H1 (cell line): ENCODE data around the gene LCOR. TPM values are rescaled to one million over a fixed set of nuclear protein-coding genes. Genes with fewer than 3 reads are reported as not detected.

Source experiments
- CTCF ChIA-PET: fragments of 300-600 bp; sonication (Branson Sonifier 250); formaldehyde crosslinking; loops from one replicate; lab custom pipeline; 2021; ENCODE audit not compliant: partially characterized antibody; lab: Charles Lee
- POLR2A ChIA-PET: fragments of 300-600 bp; sonication (Branson Sonifier 250); formaldehyde crosslinking; loops from one replicate; lab custom pipeline; 2021; ENCODE audit warnings: inconsistent platforms; ENCODE audit not compliant: partially characterized antibody; lab: Charles Lee
- DNase-seq, 2 experiments: peaks; one replicate each; pipeline versions ENCODE4 v3.0.0 to v3.0.0-alpha.2; 2010 to 2022; ENCODE audit warnings: low spot score in 2 of 2, low read depth in 1 of 2, mixed read lengths in 1 of 2
- FAIRE-seq: peaks from 2 replicates; lab custom pipeline; 2011; peaks lifted over from hg19 to GRCh38; lab: Jason Lieb, UNC
- H2AFZ ChIP-seq: 2 replicates; pipeline ENCODE4 v1.8.1; 2012; ENCODE audit warnings: low read length, inconsistent platforms
- H2AK5ac ChIP-seq: 2 replicates; pipeline ENCODE4 v1.6.1; 2013; ENCODE audit warnings: low read depth, low read length
- H2BK120ac ChIP-seq: replicated peaks from 2 replicates; pipeline ENCODE3; 2013; ENCODE audit warnings: low read depth, low read length, inconsistent platforms
- H2BK12ac ChIP-seq: 2 replicates; pipeline ENCODE4 v1.6.1; 2013; ENCODE audit warnings: low read depth, low read length
- H2BK15ac ChIP-seq: 2 replicates; pipeline ENCODE4 v1.6.1; 2013; ENCODE audit warnings: low read length
- H2BK20ac ChIP-seq: 2 replicates; pipeline ENCODE4 v1.6.1; 2013; ENCODE audit warnings: low read length
- H2BK5ac ChIP-seq: 2 replicates; pipeline ENCODE4 v1.6.1; 2013; ENCODE audit warnings: low read depth, low read length
- H3K14ac ChIP-seq: 2 replicates; pipeline ENCODE4 v1.6.1; 2013; ENCODE audit warnings: inconsistent platforms; ENCODE audit not compliant: insufficient read length
- H3K18ac ChIP-seq: 2 replicates; pipeline ENCODE4 v1.6.1; 2013; ENCODE audit warnings: low read length; ENCODE audit errors: extremely low read depth
- H3K23ac ChIP-seq: 2 replicates; pipeline ENCODE4 v1.6.1; 2013; ENCODE audit warnings: inconsistent platforms; ENCODE audit not compliant: insufficient read length
- H3K23me2 ChIP-seq: 2 replicates; pipeline ENCODE4 v1.6.1; 2013; ENCODE audit warnings: low read depth, low read length
- H3K27ac ChIP-seq: 2 replicates; pipeline ENCODE4 v1.6.1; 2011; ENCODE audit warnings: low read depth, low read length, inconsistent platforms
- H3K27me3 ChIP-seq, 4 experiments: replicated peaks in 1 of 4; 1 replicate in 1 of 4; 2 replicates in 3 of 4; pipeline versions ENCODE4 v1.6.1 to v1.8.1; 2011 to 2013; ENCODE audit warnings: low read length in 3 of 4, mild to moderate bottlenecking in 3 of 4, inconsistent platforms in 2 of 4, mixed read lengths in 2 of 4, moderate library complexity in 1 of 4; ENCODE audit not compliant: control insufficient read depth in 3 of 4, insufficient read depth in 3 of 4; ENCODE audit errors: extremely low read depth in 1 of 4
- H3K36me3 ChIP-seq, 4 experiments: 2 replicates each; pipeline versions ENCODE4 v1.6.1 to v1.8.1; 2011 to 2013; ENCODE audit warnings: mild to moderate bottlenecking in 4 of 4, low read length in 3 of 4, moderate library complexity in 2 of 4, control low read depth in 1 of 4, inconsistent platforms in 1 of 4; ENCODE audit not compliant: insufficient read depth in 4 of 4, control insufficient read depth in 2 of 4
- H3K4ac ChIP-seq: replicated peaks from 2 replicates; pipeline ENCODE3; 2013; ENCODE audit warnings: low read length, low read depth, mixed read lengths, inconsistent platforms; ENCODE audit not compliant: insufficient read length
- H3K4me1 ChIP-seq, 4 experiments: replicated peaks in 1 of 4; 1 replicate in 1 of 4; 2 replicates in 3 of 4; pipeline versions ENCODE4 v1.6.1 to v1.8.1; 2011 to 2013; ENCODE audit warnings: low read length in 3 of 4, inconsistent platforms in 2 of 4, mixed read lengths in 1 of 4; ENCODE audit not compliant: insufficient read depth in 4 of 4, control insufficient read depth in 3 of 4
- H3K4me2 ChIP-seq, 2 experiments: 2 replicates each; pipeline versions ENCODE4 v1.6.1 to v1.8.1; 2011 to 2013; ENCODE audit warnings: low read depth in 2 of 2, low read length in 2 of 2, control low read depth in 1 of 2, inconsistent platforms in 1 of 2, mild to moderate bottlenecking in 1 of 2; ENCODE audit not compliant: insufficient read depth in 1 of 2
- H3K4me3 ChIP-seq, 4 experiments: fragments of 200-600, 300-600 bp in 1 of 4; sonication (generic), shearing (Covaris generic), sonication (Bioruptor Twin) in 1 of 4; 2 replicates each; pipeline versions ENCODE4 v1.5.1 to v1.8.1; 2011 to 2016; ENCODE audit warnings: low read length in 4 of 4, low read depth in 3 of 4, control low read depth in 2 of 4, inconsistent platforms in 2 of 4, mild to moderate bottlenecking in 2 of 4, mixed read lengths in 1 of 4, moderate library complexity in 1 of 4; ENCODE audit not compliant: insufficient read depth in 2 of 4; ENCODE audit errors: extremely low read depth in 1 of 4
- H3K56ac ChIP-seq: replicated peaks from 2 replicates; pipeline ENCODE3; 2013; ENCODE audit warnings: low read depth, mild to moderate bottlenecking, mixed read lengths, low read length, inconsistent platforms; ENCODE audit not compliant: insufficient read length
- H3K79me1 ChIP-seq: 2 replicates; pipeline ENCODE4 v1.6.1; 2013; ENCODE audit warnings: low read depth, low read length, control low read depth
- H3K79me2 ChIP-seq, 2 experiments: 2 replicates each; pipeline versions ENCODE4 v1.6.1 to v1.8.1; 2012 to 2013; ENCODE audit warnings: low read length in 2 of 2, mild to moderate bottlenecking in 2 of 2, inconsistent platforms in 1 of 2; ENCODE audit not compliant: insufficient read depth in 2 of 2, control insufficient read depth in 1 of 2
- H3K9ac ChIP-seq, 4 experiments: replicated peaks in 1 of 4; 1 replicate in 1 of 4; 2 replicates in 3 of 4; pipeline versions ENCODE4 v1.6.1 to v1.8.1; 2011 to 2013; ENCODE audit warnings: low read depth in 3 of 4, low read length in 3 of 4, control low read depth in 2 of 4, mild to moderate bottlenecking in 2 of 4, moderate library complexity in 2 of 4, inconsistent platforms in 1 of 4; ENCODE audit errors: extremely low read depth in 1 of 4
- H3K9me3 ChIP-seq, 2 experiments: 2 replicates each; pipeline versions ENCODE4 v1.6.1 to v1.8.1; 2012 to 2013; ENCODE audit warnings: mild to moderate bottlenecking in 2 of 2, moderate library complexity in 2 of 2, control low read depth in 1 of 2, inconsistent platforms in 1 of 2, low read depth in 1 of 2, low read length in 1 of 2, mixed read lengths in 1 of 2; ENCODE audit not compliant: insufficient read depth in 2 of 2
- H4K20me1 ChIP-seq, 2 experiments: replicated peaks in 1 of 2; 2 replicates each; pipeline versions ENCODE3 to v1.8.1; 2011 to 2013; ENCODE audit warnings: inconsistent platforms in 2 of 2, low read length in 2 of 2, mild to moderate bottlenecking in 1 of 2; ENCODE audit not compliant: insufficient read depth in 2 of 2, control insufficient read depth in 1 of 2
- H4K5ac ChIP-seq: 2 replicates; pipeline ENCODE4 v1.6.1; 2013; ENCODE audit warnings: low read length, low read depth, mixed read lengths, inconsistent platforms; ENCODE audit not compliant: insufficient read length
- H4K8ac ChIP-seq: 2 replicates; pipeline ENCODE4 v1.8.0; 2013; ENCODE audit warnings: mild to moderate bottlenecking, moderate library complexity, low read length, inconsistent platforms; ENCODE audit not compliant: insufficient read depth; ENCODE audit errors: extremely low read depth
- H4K91ac ChIP-seq: replicated peaks from 2 replicates; pipeline ENCODE3; 2013; ENCODE audit warnings: low read length, mixed read lengths, inconsistent platforms; ENCODE audit not compliant: insufficient read length
- BRCA1 ChIP-seq: IDR thresholded peaks from 2 replicates; pipeline ENCODE4 v1.6.1; 2012; ENCODE audit warnings: low read depth, low read length, improper control_type of control experiment
- CHD1 ChIP-seq: IDR thresholded peaks from 2 replicates; pipeline ENCODE4 v1.6.1; 2012; ENCODE audit warnings: low read depth, low read length, improper control_type of control experiment
- KDM1A ChIP-seq: fragments of 200-600, 300-600 bp; sonication (generic); IDR thresholded peaks from 2 replicates; pipeline ENCODE4 v1.7.1; 2016; ENCODE audit warnings: mild to moderate bottlenecking, low read length, borderline replicate concordance
- MAFK ChIP-seq: IDR thresholded peaks from 2 replicates; pipeline ENCODE4 v1.6.1; 2012; ENCODE audit warnings: low read depth, mild to moderate bottlenecking, improper control_type of control experiment, low read length
- NRF1 ChIP-seq: IDR thresholded peaks from 2 replicates; pipeline ENCODE4 v1.6.1; 2011; ENCODE audit warnings: mild to moderate bottlenecking, low read depth, low read length, improper control_type of control experiment
- RAD21 ChIP-seq, 2 experiments: IDR thresholded peaks in 1 of 2; conservative IDR thresholded peaks in 1 of 2; 2 replicates each; pipeline ENCODE4 v1.6.1; 2011; ENCODE audit warnings: low read depth in 2 of 2, low read length in 2 of 2, improper control_type of control experiment in 1 of 2, inconsistent platforms in 1 of 2, mild to moderate bottlenecking in 1 of 2, moderate library complexity in 1 of 2
- RNF2 ChIP-seq: fragments of 200-900, 300-1000 bp; sonication (generic); IDR thresholded peaks from 2 replicates; pipeline ENCODE4 v1.7.1; 2016; ENCODE audit warnings: borderline replicate concordance, low read depth, mild to moderate bottlenecking, antibody characterized with exemption, low read length; ENCODE audit not compliant: poor library complexity, severe bottlenecking; ENCODE audit errors: missing control alignments
- SP1 ChIP-seq: IDR thresholded peaks from 2 replicates; pipeline ENCODE4 v1.6.1; 2011; ENCODE audit warnings: low read depth, low read length
- WGBS, 2 experiments: shearing (Covaris generic) in 1 of 2; methylation state at CpG; one replicate each; pipeline versions ENCODE4 v1.1.6 to v1.1.7; 2013 to 2015; ENCODE audit warnings: low lambda C conversion rate in 2 of 2, mixed read lengths in 2 of 2, inconsistent platforms in 1 of 2, low coverage in 1 of 2, missing lambda C conversion rate in 1 of 2; ENCODE audit not compliant: insufficient replicate concordance in 2 of 2, insufficient coverage in 1 of 2, insufficient read length in 1 of 2; ENCODE audit errors: extremely low coverage in 1 of 2, missing lambda C conversion rate in 1 of 2; 5-methylcytosine and 5-hydroxymethylcytosine counted together
- polyA plus RNA-seq, 7 experiments: library from polyadenylated mRNA; depleted of rRNA in 3 of 7; stranded (reverse) in 5 of 7; unstranded in 2 of 7; fragments of >200 nt in 5 of 7; fragments of 200-250 nt in 2 of 7; gene quantifications; 1 replicate in 5 of 7; 2 replicates in 1 of 7; 4 replicates in 1 of 7; pipeline versions ENCODE4 v1.2.1 to v1.2.3, GENCODE V29; 2011 to 2013; ENCODE audit warnings: missing spikeins in 2 of 7, mixed read lengths in 2 of 7
- total RNA-seq: library from RNA; stranded (reverse); fragmentation: NEBNext Ultra II Directional; extraction: Animal tissue kit (Norgen Biotek cat#: 25700); gene quantifications from 2 replicates; pipeline ENCODE4 v1.2.1, GENCODE V29; 2021

Gene LCOR
- total and polyA plus RNA-seq, 2 of the 8 experiments (the other 6 are each of a cell fraction or from before 2014, with no cell fraction given), result 4.7 to 25.5 TPM

DNA sequence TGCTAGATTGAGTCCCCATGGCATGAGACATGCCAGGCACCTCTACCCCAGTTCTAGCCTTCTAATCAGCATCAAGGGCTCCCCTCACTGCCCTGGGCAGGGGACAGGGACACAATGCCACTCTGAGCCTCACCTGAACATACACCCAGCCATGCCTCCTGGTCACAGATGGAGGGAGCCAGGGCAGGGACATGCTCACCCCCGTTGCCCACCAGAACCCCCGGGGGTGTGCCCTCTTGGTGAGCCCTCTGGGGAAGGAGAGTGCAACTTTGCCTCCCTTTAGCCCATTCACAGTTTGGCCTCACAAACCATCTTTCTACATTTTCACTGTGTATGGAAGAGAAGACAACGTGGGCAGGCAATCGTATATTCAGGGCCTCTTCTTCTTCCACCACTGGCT is 167.2 kb downstream of the LCOR start:
- no peak overlapping the region for H2AK5ac ChIP-seq
- H3K23ac ChIP-seq, result no peak overlapping the region
- no peak overlapping the region for H3K4me3 ChIP-seq
- H4K8ac ChIP-seq, result no peak overlapping the region
- no peak overlapping the region for H2BK20ac ChIP-seq
- H3K9ac ChIP-seq, result no peak overlapping the region
- no peak overlapping the region for H3K56ac ChIP-seq
- H3K79me2 ChIP-seq, result no peaks in the 10 kb centered on the region
- TF ChIP-seq RAD21 (IDR thresholded peaks at IDR 0.05 in 1 of 2, conservative IDR thresholded peaks at IDR 0.05 in 1 of 2; ENCODE audit: low read depth in 2 of 2, low read length in 2 of 2), result no peak
- TF ChIP-seq KDM1A, result no peak
- TF ChIP-seq BRCA1, result no peak
- TF ChIP-seq CHD1, result no peak
- TF ChIP-seq RNF2, result no peak
- no peak for TF ChIP-seq NRF1
- no peak for TF ChIP-seq MAFK
- TF ChIP-seq SP1, result no peak
- TF ChIP-seq, all 59 proteins: peak for 0
- no peak overlapping the region for H3K14ac ChIP-seq
- H3K18ac ChIP-seq, result no peak overlapping the region
- H3K27ac ChIP-seq, result no peak overlapping the region
- H3K4ac ChIP-seq, result no peak overlapping the region
- no peak overlapping the region for H2BK12ac ChIP-seq
- H3K27me3 ChIP-seq, result no peaks in the 10 kb centered on the region
- no peak overlapping the region for H3K4me2 ChIP-seq
- no peak for DNase-seq
- WGBS, 2 experiments, result 87% methylated on average over 3 of the region's 4 CpGs; no CpG with 5 or more reads in 1 of the 2 experiments
- CTCF ChIA-PET, result interaction anchor here (0.8 to 8.1 kb wide), 9 partner anchors 23 to 483 kb away, joined by 3 to 47 read pairs (median 3); no protein-coding TSS in a partner anchor
- no peak overlapping the region for H2BK15ac ChIP-seq
- no peak overlapping the region for H2AFZ ChIP-seq
- H4K20me1 ChIP-seq, result no peaks in the 10 kb centered on the region
- POLR2A ChIA-PET, result interaction anchor here (2.0 kb wide), 1 partner anchor 14 kb away, joined by 6 read pairs; no protein-coding TSS in a partner anchor
- no peaks in the 10 kb centered on the region for H3K36me3 ChIP-seq
- no peaks in the 10 kb centered on the region for H3K23me2 ChIP-seq
- no peaks in the 10 kb centered on the region for H3K79me1 ChIP-seq
- H3K4me1 ChIP-seq, result no peaks in the 10 kb centered on the region
- H2BK120ac ChIP-seq, result no peak overlapping the region
- no peak overlapping the region for H2BK5ac ChIP-seq
- no peak overlapping the region for H4K5ac ChIP-seq
- no peaks in the 10 kb centered on the region for H3K9me3 ChIP-seq
- FAIRE-seq, result no peak
- H4K91ac ChIP-seq, result no peak overlapping the region
